T-cell (primary cell): ENCODE results near the gene LAMTOR2. TPM values are rescaled to one million over a fixed set of nuclear protein-coding genes. Genes with fewer than 3 reads are reported as not detected.

Experiments used
- ATAC-seq, 4 experiments: fragments of 200-7000 bp in 3 of 4; fragments of 150-1000 bp in 1 of 4; cut with Tn5 transposase; replicated peaks in 1 of 4; 1 replicate in 3 of 4; 2 replicates in 1 of 4; pipeline ENCODE4 v1.10.0; 2021; ENCODE audit warnings: moderate library complexity in 3 of 4, mild to moderate bottlenecking in 2 of 4, moderate number of reproducible peaks in 1 of 4
- CTCF ChIA-PET, 2 donors: fragments of 300-600 bp; sonication (Branson Sonifier 250); formaldehyde crosslinking; loops; one replicate each; lab custom pipeline; 2022; ENCODE audit warnings: antibody characterized with exemption in 2 of 2; lab: Charles Lee
- POLR2A ChIA-PET, 2 donors: fragments of 300-600 bp; sonication (Branson Sonifier 250); formaldehyde crosslinking; loops; one replicate each; lab custom pipeline; 2022; ENCODE audit warnings: antibody characterized with exemption in 2 of 2; lab: Charles Lee
- DNase-seq, 35 experiments: peaks; one replicate each; pipeline versions ENCODE4 v3.0.0 to v3.0.0-alpha.2; 2013 to 2023
- H3K27ac ChIP-seq: one replicate; pipeline ENCODE4 v1.5.1; 2013; ENCODE audit warnings: low read length
- H3K27me3 ChIP-seq, 2 experiments: replicated peaks in 1 of 2; 1 replicate in 1 of 2; 2 replicates in 1 of 2; pipeline versions ENCODE4 v1.6.1 to v1.7.0; 2013; ENCODE audit warnings: low read length in 1 of 2, mixed read lengths in 1 of 2; ENCODE audit not compliant: control insufficient read depth in 2 of 2, insufficient read depth in 2 of 2; ENCODE audit errors: extremely low read depth in 1 of 2
- H3K36me3 ChIP-seq, 2 donors: 1 replicate in 1 of 2; 2 replicates in 1 of 2; pipeline versions ENCODE4 v1.6.1 to v1.7.0; 2013; ENCODE audit warnings: low read length in 1 of 2; ENCODE audit not compliant: control insufficient read depth in 2 of 2, insufficient read depth in 1 of 2; ENCODE audit errors: extremely low read depth in 1 of 2
- H3K4me1 ChIP-seq, 2 experiments: 1 replicate in 1 of 2; 2 replicates in 1 of 2; pipeline versions ENCODE4 v1.6.1 to v1.7.0; 2013; ENCODE audit warnings: low read length in 2 of 2, mixed read lengths in 1 of 2; ENCODE audit not compliant: insufficient read depth in 2 of 2, control insufficient read depth in 1 of 2; ENCODE audit errors: extremely low read depth in 1 of 2
- H3K4me3 ChIP-seq, 2 donors: 1 replicate in 1 of 2; 2 replicates in 1 of 2; pipeline versions ENCODE4 v1.5.1 to v1.7.0; 2013; ENCODE audit warnings: mild to moderate bottlenecking in 2 of 2, low read length in 1 of 2, moderate library complexity in 1 of 2; ENCODE audit not compliant: control insufficient read depth in 1 of 2; ENCODE audit errors: extremely low read depth in 1 of 2
- H3K9me3 ChIP-seq: 2 replicates; pipeline ENCODE4 v1.7.0; 2013
- H3K27ac Mint-ChIP-seq, 2 donors: one replicate each; pipeline ENCODE4 v1.8.0; 2020 to 2021; ENCODE audit warnings: mild to moderate bottlenecking in 2 of 2, mixed read lengths in 2 of 2
- H3K27me3 Mint-ChIP-seq, 2 donors: one replicate each; pipeline ENCODE4 v1.8.0; 2021 to 2022; ENCODE audit warnings: mixed read lengths in 2 of 2
- H3K36me3 Mint-ChIP-seq: one replicate; pipeline ENCODE4 v1.8.0; 2021; ENCODE audit warnings: mixed read lengths
- H3K4me1 Mint-ChIP-seq, 3 donors: one replicate each; pipeline ENCODE4 v1.8.0; 2020 to 2022; ENCODE audit warnings: mixed read lengths in 3 of 3, mild to moderate bottlenecking in 1 of 3
- H3K4me3 Mint-ChIP-seq, 3 donors: one replicate each; pipeline ENCODE4 v1.8.0; 2020 to 2022; ENCODE audit warnings: mild to moderate bottlenecking in 3 of 3, mixed read lengths in 3 of 3, moderate library complexity in 3 of 3
- H3K9me3 Mint-ChIP-seq, 3 donors: one replicate each; pipeline ENCODE4 v1.8.0; 2020 to 2022; ENCODE audit warnings: mixed read lengths in 3 of 3
- WGBS: methylation state at CpG from one replicate; pipeline ENCODE4 v1.1.5; 2013; ENCODE audit warnings: missing lambda C conversion rate; ENCODE audit not compliant: insufficient coverage; 5-methylcytosine and 5-hydroxymethylcytosine counted together
- total RNA-seq, 35 experiments: library from RNA in 6 of 35; stranded (reverse) in 6 of 35; fragments of 120-200 nt in 1 of 35; gene quantifications; one replicate each; pipeline versions ENCODE4 v1.2.1 to v1.2.4 and lab custom pipeline; 2013 to 2026

Gene LAMTOR2
- total RNA-seq, 5 donors from 2014 or later (not counting 1 experiment from before 2014, with no cell fraction given) = 21.5 to 37.8 (median 35.2) TPM

GRCh38 chr1:156106624-156107488 is 52.3 kb downstream of the LAMTOR2 start:
- Mint-ChIP-seq H3K9me3 (no peaks in the 10 kb centered on the region), H3K4me3 (peak overlapping the region; percentile 54 to 80 (median 68)), H3K27me3 (no peaks in the 10 kb centered on the region), H3K36me3 (no peaks in the 10 kb centered on the region), H3K4me1 (peaks cover 42 to 60% (median 50%) of the 10 kb centered on the region in 3 donors), H3K27ac (peak overlapping the region; percentile 86 to 90)
- H3K4me3 ChIP-seq = peak overlapping the region in 1 of 2 donors; percentile 35
- H3K27me3 ChIP-seq = no peaks in the 10 kb centered on the region
- POLR2A ChIA-PET = interaction anchor here (0.5 to 2.6 kb wide), 10 partner anchors 8 to 1106 kb away, joined by 3 to 26 read pairs (median 5); partner anchors contain the start of gene LMNA (in 2 of the 2)
- CTCF ChIA-PET = interaction anchor here (0.6 to 2.3 kb wide), 6 partner anchors 8 to 51 kb away, joined by 3 to 24 read pairs (median 5); no protein-coding TSS in a partner anchor
- H3K36me3 ChIP-seq = no peaks in the 10 kb centered on the region
- peak in 1 of 4 experiments; percentile 9 for ATAC-seq
- no peaks in the 10 kb centered on the region for H3K9me3 ChIP-seq
- peak in 2 of 35 experiments; percentile 51 to 75 for DNase-seq
- H3K27ac ChIP-seq = peak overlapping the region; percentile 99
- peaks cover 14 to 45% of the 10 kb centered on the region in 2 experiments for H3K4me1 ChIP-seq
- 80% methylated on average over 6 of the region's 14 CpGs for WGBS

GRCh38 chr1:156108057-156108456 is 53.5 kb downstream of the LAMTOR2 start:
- H3K4me3 Mint-ChIP-seq = no peak overlapping the region
- no peak overlapping the region for H3K27ac ChIP-seq
- no peaks in the 10 kb centered on the region for H3K27me3 ChIP-seq
- peaks cover 14 to 42% of the 10 kb centered on the region in 2 experiments for H3K4me1 ChIP-seq
- no peaks in the 10 kb centered on the region for H3K36me3 Mint-ChIP-seq
- DNase-seq (no peak), ATAC-seq (no peak)
- CTCF ChIA-PET = interaction anchor here in 1 of 2 donors (2.3 kb wide), 1 partner anchor 11 kb away, joined by 24 read pairs; no protein-coding TSS in a partner anchor
- 91% methylated on average over 1 of the region's 3 CpGs for WGBS
- H3K27me3 Mint-ChIP-seq = no peaks in the 10 kb centered on the region
- H3K4me1 Mint-ChIP-seq = peaks cover 39 to 56% (median 46%) of the 10 kb centered on the region in 3 donors
- no peaks in the 10 kb centered on the region for H3K36me3 ChIP-seq
- no peaks in the 10 kb centered on the region for H3K9me3 Mint-ChIP-seq
- H3K4me3 ChIP-seq = no peak overlapping the region
- H3K27ac Mint-ChIP-seq = peak overlapping the region in 1 of 2 donors; percentile 49
- H3K9me3 ChIP-seq = no peaks in the 10 kb centered on the region
- POLR2A ChIA-PET = interaction anchor here (0.7 to 2.6 kb wide), 3 partner anchors 7 to 11 kb away, joined by 3 to 26 read pairs (median 25); partner anchors contain the start of gene LMNA (in 1 of the 2)

Other genes starting within 250 kb of the LAMTOR2 start
- 100 to 1,000 TPM; 101 to 113 (median 105) TPM for gene GON4L, start 197.6 kb upstream of the LAMTOR2 start, total RNA-seq
- gene SYT11, start 195.2 kb upstream of the LAMTOR2 start, total RNA-seq = 10 to 100 TPM in 2 of 5 donors, 1 to 10 TPM in 3; 8.6 to 19.8 (median 9.0) TPM
- gene RIT1, start 143.4 kb upstream of the LAMTOR2 start, total RNA-seq = 10 to 100 TPM; 35.3 to 56.4 (median 39.2) TPM
- 100 to 1,000 TPM in 1 of 5 donors, 10 to 100 TPM in 4; 44.5 to 102 (median 85.6) TPM for gene KHDC4, start 120.4 kb upstream of the LAMTOR2 start, total RNA-seq
- gene RXFP4, start 113.1 kb upstream of the LAMTOR2 start, total RNA-seq = not detected
- gene ARHGEF2, start 76.2 kb upstream of the LAMTOR2 start, total RNA-seq = 100 to 1,000 TPM; 110 to 174 (median 167) TPM
- 100 to 1,000 TPM; 230 to 238 (median 232) TPM for gene SSR2, start 33.8 kb upstream of the LAMTOR2 start, total RNA-seq
- 10 to 100 TPM; 21.9 to 39.6 (median 37.9) TPM for gene UBQLN4, start 984 bp upstream of the LAMTOR2 start, total RNA-seq
- 1 to 10 TPM in 3 of 5 donors, under 1 TPM in 2; 0.26 to 2.3 (median 1.9) TPM for gene RAB25, start 6.4 kb downstream of the LAMTOR2 start, total RNA-seq
- under 1 TPM; 0.03 to 0.58 (median 0.20) TPM for gene MEX3A, start 27.7 kb downstream of the LAMTOR2 start, total RNA-seq
- 100 to 1,000 TPM in 2 of 5 donors, 10 to 100 TPM in 3; 40.3 to 970 (median 57.3) TPM for gene LMNA, start 59.9 kb downstream of the LAMTOR2 start, total RNA-seq
- gene SEMA4A, start 98.8 kb downstream of the LAMTOR2 start, total RNA-seq = 10 to 100 TPM in 1 of 5 donors, 1 to 10 TPM in 4; 1.5 to 12.0 (median 2.2) TPM
- 10 to 100 TPM; 16.8 to 24.5 (median 21.4) TPM for gene SLC25A44, start 139.3 kb downstream of the LAMTOR2 start, total RNA-seq
- 10 to 100 TPM; 54.7 to 58.7 (median 57.6) TPM for gene PMF1, start 158.2 kb downstream of the LAMTOR2 start, total RNA-seq
- 1 to 10 TPM; 1.8 to 7.1 (median 5.2) TPM for gene BGLAP, start 187.4 kb downstream of the LAMTOR2 start, total RNA-seq
- gene PAQR6, start 193.3 kb downstream of the LAMTOR2 start, total RNA-seq = 1 to 10 TPM; 2.5 to 3.1 (median 2.9) TPM
- gene SMG5, start 228.0 kb downstream of the LAMTOR2 start, total RNA-seq = 10 to 100 TPM; 60.5 to 84.2 (median 81.3) TPM
- 10 to 100 TPM in 3 of 5 donors, 1 to 10 TPM in 2; 4.9 to 17.6 (median 17.3) TPM for gene TMEM79, start 229.5 kb downstream of the LAMTOR2 start, total RNA-seq
- 10 to 100 TPM; 18.7 to 25.4 (median 24.1) TPM for gene GLMP, start 240.9 kb downstream of the LAMTOR2 start, total RNA-seq
- under 1 TPM in 2 of 5 donors, not detected in 3; 0.39 to 0.88 TPM for gene VHLL, start 244.5 kb downstream of the LAMTOR2 start, total RNA-seq